ENCODE results near the gene CFAP20DC.

GRCh38 chr3:58835086-58835485 is 214.7 kb downstream of the CFAP20DC start:
- TF ChIP-seq CTCF (IDR thresholded peaks at IDR 0.05 in 4 of 5, conservative IDR thresholded peaks at IDR 0.05 in 1 of 5): no peak
- no peak for TF ChIP-seq POLR2A (IDR thresholded peaks at IDR 0.05)

Data from gastrocnemius medialis (tissue), 4 donors.